IPS-20b (cell line): ENCODE measurements around the gene DET1.

Experiments used
- H3K27ac ChIP-seq: one replicate; pipeline ENCODE4 v1.5.1; 2013; ENCODE audit warnings: low read length
- H3K27me3 ChIP-seq: 2 replicates; pipeline ENCODE4 v1.6.1; 2013; ENCODE audit warnings: mild to moderate bottlenecking, low read length, inconsistent platforms; ENCODE audit not compliant: insufficient read depth
- H3K36me3 ChIP-seq: 2 replicates; pipeline ENCODE4 v1.6.1; 2013; ENCODE audit warnings: low read depth, mild to moderate bottlenecking, inconsistent platforms, low read length, moderate library complexity; ENCODE audit not compliant: insufficient read depth
- H3K4me1 ChIP-seq: 2 replicates; pipeline ENCODE4 v1.6.1; 2013; ENCODE audit warnings: mild to moderate bottlenecking, control low read depth, inconsistent platforms, low read length, moderate library complexity; ENCODE audit not compliant: insufficient read depth
- H3K4me3 ChIP-seq: 2 replicates; pipeline ENCODE4 v1.5.1; 2013; ENCODE audit warnings: mild to moderate bottlenecking, low read length, inconsistent platforms
- H3K9ac ChIP-seq: 2 replicates; pipeline ENCODE4 v1.6.1; 2013; ENCODE audit warnings: low read depth, mild to moderate bottlenecking, inconsistent platforms, low read length, moderate library complexity
- H3K9me3 ChIP-seq: 2 replicates; pipeline ENCODE4 v1.6.1; 2013; ENCODE audit warnings: mild to moderate bottlenecking, low read depth, low read length, inconsistent platforms; ENCODE audit not compliant: insufficient read depth

DET1 gene

DNA sequence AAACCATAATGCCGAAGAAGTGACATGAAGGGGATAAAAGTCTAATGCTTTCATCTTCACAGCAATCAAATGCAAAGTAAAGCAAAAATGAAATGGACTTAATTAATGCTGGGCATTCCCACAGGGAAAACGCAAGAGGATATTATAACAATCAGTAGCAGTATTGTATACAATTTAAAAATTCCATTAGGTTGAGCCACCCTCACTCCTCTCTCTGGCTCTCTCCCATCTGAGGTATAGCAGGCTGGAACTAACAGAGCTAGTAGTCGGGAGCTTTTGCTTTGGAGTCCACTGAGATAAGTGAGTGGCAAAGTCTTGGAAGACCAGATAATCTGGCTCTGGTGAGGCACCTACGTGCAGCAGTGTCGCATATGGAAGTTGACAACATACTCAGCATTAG lies 33.9 kb downstream of the DET1 start:
- no peaks in the 10 kb centered on the region for H3K27me3 ChIP-seq
- H3K9me3 ChIP-seq = no peaks in the 10 kb centered on the region
- H3K4me3 ChIP-seq = no peak overlapping the region
- no peaks in the 10 kb centered on the region for H3K4me1 ChIP-seq
- H3K9ac ChIP-seq = no peak overlapping the region
- no peak overlapping the region for H3K27ac ChIP-seq
- H3K36me3 ChIP-seq = peaks cover 10% of the 10 kb centered on the region; the same call in 1 of the 2 replicates

DNA sequence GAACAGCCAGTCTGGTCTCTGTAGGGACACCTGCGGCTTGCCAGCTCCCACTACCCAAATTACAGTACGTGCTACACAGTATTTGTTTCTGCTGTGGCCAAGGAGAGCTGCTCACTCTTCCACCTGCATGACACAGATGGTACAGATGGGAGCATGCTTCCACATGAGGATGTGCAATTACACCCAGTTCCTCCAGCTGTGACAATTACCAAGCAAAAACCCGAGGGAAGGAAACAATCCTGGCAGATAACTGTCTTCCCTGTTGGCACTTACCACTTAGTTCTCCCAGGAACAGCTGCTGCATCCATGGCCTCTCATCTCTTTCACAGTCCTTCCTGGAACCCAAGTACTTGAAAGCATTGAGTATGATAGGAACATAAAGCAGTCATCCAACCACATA lies 34.4 kb downstream of the DET1 start:
- Histone ChIP-seq H3K9ac (no peak overlapping the region), H3K4me1 (no peaks in the 10 kb centered on the region), H3K36me3 (peaks cover 10% of the 10 kb centered on the region; the same call in 1 of the 2 replicates), H3K9me3 (no peaks in the 10 kb centered on the region), H3K27me3 (no peaks in the 10 kb centered on the region), H3K27ac (no peak overlapping the region), H3K4me3 (no peak overlapping the region)

DNA sequence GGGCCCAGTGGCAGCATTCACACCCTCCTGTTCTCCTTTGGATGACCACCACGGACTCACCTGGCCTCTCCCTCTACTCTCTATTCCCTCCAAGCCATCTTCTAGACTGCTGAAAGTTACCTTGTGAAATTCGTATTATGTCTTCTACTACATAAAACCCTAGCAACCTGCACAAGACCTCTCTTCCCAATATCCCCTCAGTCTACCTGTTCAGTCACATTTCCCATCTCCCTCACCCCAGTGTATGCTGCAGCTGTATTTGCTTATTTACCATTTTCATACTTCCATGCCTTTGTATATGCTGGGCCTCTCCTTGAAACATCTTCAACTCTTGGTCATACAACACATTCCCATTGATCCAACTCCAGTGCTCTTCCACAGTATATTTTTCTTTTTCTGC lies 35.3 kb downstream of the DET1 start:
- H3K9me3 ChIP-seq = no peaks in the 10 kb centered on the region
- H3K4me3 ChIP-seq = no peak overlapping the region
- H3K4me1 ChIP-seq = no peaks in the 10 kb centered on the region
- H3K9ac ChIP-seq = no peak overlapping the region
- no peak overlapping the region for H3K27ac ChIP-seq
- peaks cover 10% of the 10 kb centered on the region; the same call in 1 of the 2 replicates for H3K36me3 ChIP-seq
- no peaks in the 10 kb centered on the region for H3K27me3 ChIP-seq

DNA sequence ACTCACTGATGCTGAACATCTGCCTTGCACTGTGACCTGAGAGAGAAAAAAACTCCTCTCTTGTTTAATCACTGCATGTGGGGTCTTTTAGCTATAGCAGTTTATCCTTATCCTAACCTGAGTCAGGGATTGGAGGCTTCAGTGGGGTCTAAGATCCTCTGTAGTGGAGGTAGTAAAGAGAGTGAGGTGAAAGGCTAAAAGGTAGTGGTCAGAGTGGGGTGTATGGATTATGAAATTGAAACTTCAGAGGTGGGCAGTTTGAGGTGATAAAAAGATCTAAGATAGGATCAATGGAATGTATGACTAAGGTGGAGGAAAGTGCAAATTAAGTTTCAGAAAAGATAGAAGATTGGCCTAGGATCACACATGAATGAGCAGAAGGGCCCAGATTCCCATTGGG lies 36.5 kb downstream of the DET1 start:
- no peak overlapping the region for H3K9ac ChIP-seq
- H3K9me3 ChIP-seq = no peaks in the 10 kb centered on the region
- no peaks in the 10 kb centered on the region for H3K4me1 ChIP-seq
- H3K27me3 ChIP-seq = no peaks in the 10 kb centered on the region
- H3K36me3 ChIP-seq = peaks cover 10% of the 10 kb centered on the region; the same call in 1 of the 2 replicates
- no peak overlapping the region for H3K4me3 ChIP-seq
- H3K27ac ChIP-seq = no peak overlapping the region

DNA sequence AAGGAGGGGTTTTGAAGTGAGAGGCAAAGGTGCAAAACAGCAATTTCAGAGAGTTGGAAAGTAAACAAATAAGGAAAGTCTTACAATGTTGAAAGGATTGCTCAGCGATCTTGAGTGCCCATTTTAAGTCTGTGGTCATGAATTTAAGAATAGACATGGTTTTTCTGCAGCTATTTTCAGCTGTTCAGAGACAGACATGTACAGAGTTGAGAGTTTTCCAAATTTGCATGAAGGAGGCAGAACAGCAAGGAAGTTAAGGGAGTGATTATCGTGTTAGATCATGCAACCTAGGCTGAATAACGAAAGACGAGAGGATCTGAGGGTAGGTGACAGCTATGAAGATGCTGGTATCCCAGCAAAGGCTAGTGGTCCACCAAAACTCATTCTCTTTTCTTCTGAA lies 37.2 kb downstream of the DET1 start:
- Histone ChIP-seq H3K9ac (no peak overlapping the region), H3K27me3 (no peaks in the 10 kb centered on the region), H3K4me1 (peaks cover 4% of the 10 kb centered on the region; the same call in 1 of the 2 replicates), H3K4me3 (no peak overlapping the region), H3K9me3 (no peaks in the 10 kb centered on the region), H3K36me3 (peaks cover 10% of the 10 kb centered on the region; the same call in 1 of the 2 replicates), H3K27ac (no peak overlapping the region)

DNA sequence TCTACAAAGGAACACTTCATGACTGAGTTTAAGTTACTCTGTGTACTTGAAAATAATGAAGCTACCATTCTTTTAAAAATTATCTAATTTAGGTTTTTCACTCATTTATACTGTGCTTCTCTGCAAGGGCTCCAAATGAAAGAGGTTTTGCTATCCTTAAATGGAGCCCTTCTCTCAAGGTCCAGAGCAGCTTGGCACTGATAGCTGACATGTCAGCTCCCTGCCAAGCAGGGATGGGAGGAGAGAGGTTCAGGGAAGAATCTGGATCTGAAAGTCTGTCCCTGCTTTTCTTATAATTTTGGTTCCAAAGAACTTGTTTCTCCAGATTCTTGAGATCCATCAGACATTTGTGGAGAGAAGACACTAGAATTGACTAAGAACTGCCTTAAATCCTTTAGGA lies 39.9 kb downstream of the DET1 start:
- peaks cover 8% of the 10 kb centered on the region; the same call in 1 of the 2 replicates for H3K4me1 ChIP-seq
- H3K27me3 ChIP-seq = 0 out of 2 replicates have a peak, but pooled peaks cover 4% of the 10 kb centered on the region
- H3K36me3 ChIP-seq = peaks cover 6% of the 10 kb centered on the region; the same call in 1 of the 2 replicates
- no peaks in the 10 kb centered on the region for H3K9me3 ChIP-seq
- no peak overlapping the region for H3K27ac ChIP-seq
- H3K4me3 ChIP-seq = no peak overlapping the region
- no peak overlapping the region for H3K9ac ChIP-seq

DNA sequence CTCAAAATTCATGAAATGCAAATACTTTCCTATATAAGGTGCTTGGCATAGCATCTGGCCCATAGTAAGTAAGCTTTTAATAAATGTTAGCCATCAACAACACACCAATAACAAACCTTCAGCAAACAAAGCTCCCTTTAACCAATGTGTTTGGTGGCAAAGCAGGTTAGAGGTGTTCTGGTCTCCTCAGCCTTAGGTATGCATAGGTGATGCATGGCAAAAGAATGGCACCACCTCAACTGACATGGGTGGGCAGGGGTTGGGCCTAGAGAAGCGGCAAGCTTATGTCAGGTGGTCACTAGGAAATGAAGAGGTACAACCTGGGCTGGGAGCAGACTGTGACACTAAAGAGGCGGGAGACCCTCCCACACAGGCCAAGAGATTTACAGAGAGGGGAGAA lies 40.8 kb downstream of the DET1 start:
- Histone ChIP-seq H3K27me3 (0 out of 2 replicates have a peak, but pooled peaks cover 4% of the 10 kb centered on the region), H3K36me3 (no peaks in the 10 kb centered on the region), H3K27ac (no peak overlapping the region), H3K4me1 (peaks cover 8% of the 10 kb centered on the region; the same call in 1 of the 2 replicates), H3K4me3 (no peak overlapping the region), H3K9ac (no peak overlapping the region), H3K9me3 (no peaks in the 10 kb centered on the region)

DNA sequence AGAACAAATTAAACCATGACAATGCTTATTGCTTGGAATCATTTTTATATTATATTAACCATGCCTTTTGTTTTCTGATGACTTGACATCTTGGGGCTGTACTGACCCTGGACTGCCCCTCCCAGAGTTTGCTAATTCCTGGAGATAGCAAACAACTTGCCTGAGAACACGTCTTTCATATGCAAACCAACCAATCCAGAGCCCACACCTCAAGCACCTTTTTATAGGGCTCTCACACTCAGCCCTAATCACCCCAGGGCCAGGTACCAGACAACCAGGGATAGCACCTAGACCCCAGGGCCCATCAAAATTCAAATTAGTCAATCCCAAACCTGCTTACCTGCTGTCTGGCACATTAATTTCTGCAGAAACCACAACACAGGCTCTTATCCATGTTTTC lies 42.0 kb downstream of the DET1 start:
- Histone ChIP-seq H3K27ac (no peak overlapping the region), H3K9ac (no peak overlapping the region), H3K36me3 (no peaks in the 10 kb centered on the region), H3K9me3 (no peaks in the 10 kb centered on the region), H3K4me3 (no peak overlapping the region), H3K4me1 (peaks cover 8% of the 10 kb centered on the region; the same call in 1 of the 2 replicates), H3K27me3 (0 out of 2 replicates have a peak, but pooled peaks cover 4% of the 10 kb centered on the region)

DNA sequence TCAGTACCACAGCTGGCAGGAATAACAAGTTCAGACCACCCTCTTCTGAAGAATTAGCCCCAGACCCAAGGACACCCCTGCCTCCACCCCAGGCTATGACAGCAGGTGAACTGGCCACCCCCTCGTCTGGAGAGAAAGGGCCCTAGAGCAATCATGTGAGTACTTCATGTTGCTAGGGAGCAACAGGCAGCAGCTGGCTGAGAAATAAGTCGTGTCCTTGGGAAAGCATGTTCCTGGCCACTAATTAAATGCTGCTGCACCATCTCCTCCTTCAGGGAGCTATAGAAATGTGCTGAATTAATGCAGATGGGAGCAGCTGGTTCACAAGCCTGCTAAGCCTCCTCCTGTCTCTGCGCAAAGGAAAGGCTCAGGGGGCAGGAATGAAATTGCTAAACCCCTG lies 47.5 kb downstream of the DET1 start:
- 0 out of 2 replicates have a peak, but pooled peaks cover 4% of the 10 kb centered on the region for H3K27me3 ChIP-seq
- 0 out of 2 replicates have a peak, but pooled peaks cover under 1% of the 10 kb centered on the region for H3K4me1 ChIP-seq
- no peak overlapping the region for H3K4me3 ChIP-seq
- no peak overlapping the region for H3K27ac ChIP-seq
- no peak overlapping the region for H3K9ac ChIP-seq
- no peaks in the 10 kb centered on the region for H3K9me3 ChIP-seq
- H3K36me3 ChIP-seq = no peaks in the 10 kb centered on the region

DNA sequence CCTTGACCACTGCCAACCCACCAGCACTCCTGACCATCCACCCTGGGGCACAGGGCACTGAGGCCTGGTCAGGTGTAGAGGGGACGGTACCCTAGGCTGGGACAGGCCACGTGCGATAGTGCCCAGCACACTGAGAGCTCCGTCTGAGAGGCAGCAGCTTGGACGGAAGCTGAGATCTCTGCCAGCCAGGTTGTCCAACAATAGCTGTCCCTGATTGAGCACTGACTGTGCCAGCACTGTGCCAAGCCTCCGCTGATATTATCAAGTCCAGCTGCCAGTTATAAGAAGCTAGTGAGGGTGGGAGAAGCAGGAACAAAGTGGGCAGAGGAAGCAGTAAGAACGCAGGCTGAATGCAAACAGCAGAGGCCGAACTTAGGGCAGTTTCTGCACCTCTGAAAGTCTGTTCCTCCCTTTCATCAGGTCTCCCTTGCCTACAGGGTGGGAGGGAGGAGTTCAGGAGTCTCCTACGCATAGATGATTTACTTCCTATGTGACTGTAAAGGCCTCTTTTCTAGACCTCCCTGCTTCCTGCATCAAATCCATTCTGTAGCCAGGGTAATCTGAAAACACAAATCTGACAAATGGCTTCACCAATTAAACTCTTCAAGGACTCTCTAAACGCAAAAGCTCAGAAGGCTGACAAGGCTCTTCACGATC lies 49.2 kb downstream of the DET1 start:
- H3K27me3 ChIP-seq = no peaks in the 10 kb centered on the region
- no peaks in the 10 kb centered on the region for H3K36me3 ChIP-seq
- no peak overlapping the region for H3K4me3 ChIP-seq
- H3K9ac ChIP-seq = no peak overlapping the region
- no peaks in the 10 kb centered on the region for H3K4me1 ChIP-seq
- no peak overlapping the region for H3K27ac ChIP-seq
- H3K9me3 ChIP-seq = no peaks in the 10 kb centered on the region

DNA sequence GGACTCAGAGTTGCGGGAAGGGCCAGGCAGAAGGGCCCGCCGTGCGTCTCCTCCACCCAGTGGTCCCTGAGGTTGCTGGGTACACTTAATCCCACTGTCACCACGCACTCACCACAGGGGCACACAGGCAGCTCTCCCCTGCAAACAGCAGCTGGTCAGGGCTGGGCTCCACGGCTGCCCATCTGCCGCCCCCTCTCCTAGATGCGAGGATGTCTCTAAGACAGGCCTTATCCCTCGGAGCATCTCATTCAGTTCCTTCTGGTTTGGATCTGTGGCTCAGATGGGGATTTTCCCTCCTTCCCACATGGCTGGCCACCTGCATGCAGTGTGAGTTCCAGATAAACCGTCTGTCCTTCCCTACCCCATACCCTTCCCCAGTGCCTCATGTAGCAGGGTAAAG lies 52.6 kb downstream of the DET1 start:
- Histone ChIP-seq H3K9ac (no peak overlapping the region), H3K36me3 (no peaks in the 10 kb centered on the region), H3K9me3 (no peaks in the 10 kb centered on the region), H3K27ac (no peak overlapping the region), H3K4me1 (no peaks in the 10 kb centered on the region), H3K27me3 (no peaks in the 10 kb centered on the region), H3K4me3 (no peak overlapping the region)

DNA sequence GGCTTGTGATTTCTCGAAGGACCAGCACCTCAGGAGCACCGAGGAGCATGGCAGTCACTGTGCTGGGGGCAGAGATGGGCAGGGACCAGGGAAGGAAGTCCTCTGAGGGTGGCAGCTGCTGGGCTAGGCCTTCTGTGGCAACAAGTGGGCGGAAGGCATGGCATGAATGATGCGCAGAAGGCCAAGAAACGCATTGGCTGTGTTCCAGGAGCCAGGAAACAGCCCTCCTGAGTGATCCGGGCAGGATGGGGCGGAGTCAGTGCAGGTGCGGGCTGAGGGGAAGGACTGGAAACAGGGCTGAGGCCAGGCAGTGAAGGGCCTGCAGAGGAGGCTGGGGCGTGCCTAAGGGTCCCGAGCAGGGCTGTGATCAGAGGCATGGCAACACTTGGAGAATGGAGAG lies 55.3 kb downstream of the DET1 start:
- Histone ChIP-seq H3K27ac (no peak overlapping the region), H3K27me3 (no peaks in the 10 kb centered on the region)

More for the DNA sequence above, 55.3 kb downstream of the DET1 start:
- Histone ChIP-seq H3K9me3 (no peaks in the 10 kb centered on the region), H3K36me3 (no peaks in the 10 kb centered on the region), H3K4me1 (no peaks in the 10 kb centered on the region), H3K4me3 (no peak overlapping the region), H3K9ac (no peak overlapping the region)
